GM12864 (cell line): ENCODE measurements around the gene OTOS.

Experiments used
- DNase-seq: peaks from one replicate; pipeline ENCODE4 v3.0.0-alpha.2; 2011; ENCODE audit warnings: low read depth
- H3K4me3 ChIP-seq: 2 replicates; pipeline ENCODE4 v1.5.1; 2011; ENCODE audit warnings: mild to moderate bottlenecking, low read depth, low read length, control low read depth
- TF ChIP-seq, protein P1 (sequence below): IDR thresholded peaks from 2 replicates; pipeline ENCODE4 v1.5.1; 2011; ENCODE audit warnings: low read depth, mild to moderate bottlenecking, moderate library complexity, low read length, control low read depth, inconsistent platforms; ENCODE audit errors: missing control alignments

Gene OTOS

GRCh38 chr2:240129311-240129710, 11.1 kb downstream of the OTOS start:
- TF ChIP-seq, protein P1, sequence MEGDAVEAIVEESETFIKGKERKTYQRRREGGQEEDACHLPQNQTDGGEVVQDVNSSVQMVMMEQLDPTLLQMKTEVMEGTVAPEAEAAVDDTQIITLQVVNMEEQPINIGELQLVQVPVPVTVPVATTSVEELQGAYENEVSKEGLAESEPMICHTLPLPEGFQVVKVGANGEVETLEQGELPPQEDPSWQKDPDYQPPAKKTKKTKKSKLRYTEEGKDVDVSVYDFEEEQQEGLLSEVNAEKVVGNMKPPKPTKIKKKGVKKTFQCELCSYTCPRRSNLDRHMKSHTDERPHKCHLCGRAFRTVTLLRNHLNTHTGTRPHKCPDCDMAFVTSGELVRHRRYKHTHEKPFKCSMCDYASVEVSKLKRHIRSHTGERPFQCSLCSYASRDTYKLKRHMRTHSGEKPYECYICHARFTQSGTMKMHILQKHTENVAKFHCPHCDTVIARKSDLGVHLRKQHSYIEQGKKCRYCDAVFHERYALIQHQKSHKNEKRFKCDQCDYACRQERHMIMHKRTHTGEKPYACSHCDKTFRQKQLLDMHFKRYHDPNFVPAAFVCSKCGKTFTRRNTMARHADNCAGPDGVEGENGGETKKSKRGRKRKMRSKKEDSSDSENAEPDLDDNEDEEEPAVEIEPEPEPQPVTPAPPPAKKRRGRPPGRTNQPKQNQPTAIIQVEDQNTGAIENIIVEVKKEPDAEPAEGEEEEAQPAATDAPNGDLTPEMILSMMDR, result no peak
- no peak for DNase-seq
- no peak overlapping the region for H3K4me3 ChIP-seq

DNA sequence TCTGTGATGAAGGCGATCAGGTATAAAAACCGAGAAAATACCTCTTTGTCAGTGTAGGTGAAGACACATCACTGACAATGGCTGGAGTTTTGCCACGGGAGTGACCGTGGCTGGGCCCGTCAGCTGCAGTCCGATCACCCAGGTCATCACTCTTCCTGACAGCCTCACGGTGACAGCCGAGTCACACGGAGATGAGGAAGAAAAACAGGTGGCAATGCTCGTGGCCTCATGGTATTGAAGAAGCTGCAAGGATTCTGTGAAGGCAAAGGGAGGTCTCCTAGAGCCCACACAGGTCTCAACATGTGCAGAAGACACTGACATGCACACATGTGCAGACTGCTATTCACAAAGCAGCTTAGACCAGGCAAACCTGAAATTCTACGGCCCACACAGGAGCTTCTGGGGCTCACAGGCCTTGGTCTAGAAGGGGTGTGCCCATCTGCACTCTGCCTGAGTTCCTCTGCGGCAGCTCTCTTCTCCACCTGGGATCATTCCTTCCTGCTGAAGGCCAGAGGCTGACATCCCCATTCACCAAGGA, 11.8 kb downstream of the OTOS start:
- DNase-seq, result no peak
- H3K4me3 ChIP-seq, result no peak overlapping the region
- TF ChIP-seq, protein P1, result no peak

GRCh38 chr2:240127911-240128607, 12.4 kb downstream of the OTOS start:
- TF ChIP-seq, protein P1, result no peak
- no peak for DNase-seq
- H3K4me3 ChIP-seq, result no peak overlapping the region

DNA sequence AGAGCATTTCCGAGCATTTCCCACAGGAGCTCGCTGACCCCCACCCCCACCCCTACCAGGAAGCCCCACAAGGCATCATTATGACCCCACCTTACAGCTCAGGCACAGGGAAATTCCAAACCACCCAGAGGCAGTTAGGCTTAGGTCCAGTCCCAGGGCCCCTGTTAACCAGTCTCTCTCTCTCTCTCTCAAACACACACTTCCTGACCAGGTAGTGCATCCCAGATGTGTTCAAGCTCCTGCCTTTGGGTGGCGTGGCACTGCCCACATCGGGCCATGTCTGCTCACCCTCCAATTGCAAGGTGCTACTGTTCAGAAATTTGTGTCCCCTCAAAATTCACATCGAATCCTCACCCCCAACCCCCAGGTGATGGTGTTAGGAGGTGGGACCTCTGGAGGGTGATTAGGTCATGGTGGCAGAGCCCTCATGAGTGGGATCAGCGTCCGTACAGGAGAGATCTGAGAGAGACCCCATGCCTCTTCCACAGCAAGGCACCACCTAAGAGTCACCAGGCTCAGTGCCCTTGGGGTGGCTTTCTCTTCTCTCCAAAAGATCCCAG, 13.2 kb downstream of the OTOS start:
- DNase-seq, result no peak
- TF ChIP-seq, protein P1, result no peak

DNA sequence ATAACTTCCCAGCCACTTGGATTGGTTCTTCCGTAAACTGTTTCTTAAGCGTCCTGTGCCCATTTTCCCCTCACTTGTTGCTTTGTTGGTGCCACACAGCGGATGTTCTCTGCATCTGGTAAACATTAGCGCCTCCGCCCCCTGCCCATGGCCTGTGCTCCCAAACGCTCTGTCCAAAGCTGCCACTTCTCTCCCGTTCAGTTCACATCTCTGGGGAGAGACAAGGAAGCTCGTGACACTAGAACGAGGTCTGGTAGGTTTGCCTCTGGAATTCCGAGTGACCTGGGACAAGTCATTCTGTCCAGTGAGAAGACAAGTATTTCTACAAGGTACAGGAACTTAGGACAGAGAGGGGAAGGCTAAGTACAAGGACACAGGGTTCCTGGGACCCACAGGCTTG, 13.7 kb downstream of the OTOS start:
- no peak for DNase-seq
- no peak overlapping the region for H3K4me3 ChIP-seq
- TF ChIP-seq, protein P1, result no peak

More for the DNA sequence above, 13.2 kb downstream of the OTOS start:
- H3K4me3 ChIP-seq, result no peak overlapping the region

GRCh38 chr2:240125742-240126141, 14.7 kb downstream of the OTOS start:
- TF ChIP-seq, protein P1, result no peak
- DNase-seq, result no peak
- no peak overlapping the region for H3K4me3 ChIP-seq
